Measurements from ENCODE around the gene ZBTB40.

- TF ChIP-seq SPI1 (IDR thresholded peaks at IDR 0.05; ENCODE audit: low read depth, low read length) (no peak), POU2F2 (IDR thresholded peaks at IDR 0.05; ENCODE audit: low read depth, low read length) (no peak), TAF1 (IDR thresholded peaks at IDR 0.05; ENCODE audit: low read depth, low read length) (no peak), POLR2AphosphoS5 (IDR thresholded peaks at IDR 0.05; ENCODE audit: low read depth, low read length) (no peak), POLR2A (IDR thresholded peaks at IDR 0.05; ENCODE audit: low read depth, low read length) (no peak)
Observed at GRCh38 chr1:22408230-22408629, 43.4 kb upstream of the ZBTB40 start.

Measured in GM12891 (cell line).